Measurements from ENCODE around the gene PPIF.

Gene PPIF

GRCh38 chr10:79308969-79309665 lies 38.2 kb upstream of the PPIF start:
- Histone ChIP-seq H3K4ac (ENCODE audit: low read depth in 1 of 2, low read length in 2 of 2) (no peak overlapping the region), H4K8ac (ENCODE audit: low read length) (no peak overlapping the region), H3K79me1 (replicated peaks; ENCODE audit: low read length, poor library complexity, severe bottlenecking) (peaks cover 26% of the 10 kb centered on the region), H3K36me3 (ENCODE audit: control insufficient read depth in 1 of 2, insufficient read depth in 2 of 2, low read depth in 1 of 2, low read length in 2 of 2) (peaks cover 98 to 100% of the 10 kb centered on the region in 2 experiments), H2AFZ (ENCODE audit: low read depth, low read length) (no peak overlapping the region), H3K4me1 (ENCODE audit: control insufficient read depth, insufficient read depth, low read depth, low read length) (peaks cover 8% of the 10 kb centered on the region), H3K4me2 (ENCODE audit: low read length, poor library complexity, severe bottlenecking) (no peak overlapping the region), H2BK120ac (ENCODE audit: low read depth, low read length) (no peak overlapping the region), H3K9me3 (ENCODE audit: control insufficient read depth, low read length) (no peaks in the 10 kb centered on the region), H2BK15ac (ENCODE audit: low read depth, poor library complexity, severe bottlenecking) (no peak overlapping the region), H3K27me3 (ENCODE audit: control insufficient read depth in 1 of 2, insufficient read depth in 1 of 2, low read length in 2 of 2) (no peaks in the 10 kb centered on the region), H2BK5ac (ENCODE audit: low read depth, low read length, poor library complexity, severe bottlenecking) (no peak overlapping the region), H3K9ac (ENCODE audit: low read length) (no peak overlapping the region), H3K23ac (ENCODE audit: low read length in 2 of 2) (no peak overlapping the region), H2AK5ac (ENCODE audit: low read length, severe bottlenecking) (no peak overlapping the region), H3K18ac (ENCODE audit: low read depth in 1 of 2, low read length in 2 of 2) (no peak overlapping the region), H4K91ac (ENCODE audit: low read length) (no peak overlapping the region), H2BK12ac (ENCODE audit: low read length in 2 of 2) (no peak overlapping the region), H3K4me3 (ENCODE audit: insufficient read depth in 1 of 2, low read depth in 1 of 2, low read length in 2 of 2) (no peak overlapping the region), H3K14ac (ENCODE audit: low read length in 2 of 2) (no peak overlapping the region), H3K27ac (ENCODE audit: low read length, poor library complexity, severe bottlenecking) (no peak overlapping the region)
- no peak for DNase-seq
- WGBS, result 94% methylated on average over 14 of the region's 14 CpGs

GRCh38 chr10:79310200-79310865 lies 36.9 kb upstream of the PPIF start:
- no peak overlapping the region for H2BK5ac ChIP-seq (ENCODE audit: low read depth, low read length, poor library complexity, severe bottlenecking)
- 96% methylated on average over 24 of the region's 29 CpGs for WGBS
- H3K27ac ChIP-seq (ENCODE audit: low read length, poor library complexity, severe bottlenecking), result no peak overlapping the region
- no peak overlapping the region for H3K23ac ChIP-seq (ENCODE audit: low read length in 2 of 2)
- no peak overlapping the region for H3K4ac ChIP-seq (ENCODE audit: low read depth in 1 of 2, low read length in 2 of 2)
- H4K8ac ChIP-seq (ENCODE audit: low read length), result no peak overlapping the region
- H2BK15ac ChIP-seq (ENCODE audit: low read depth, poor library complexity, severe bottlenecking), result no peak overlapping the region
- H3K4me2 ChIP-seq (ENCODE audit: low read length, poor library complexity, severe bottlenecking), result no peak overlapping the region
- H2BK120ac ChIP-seq (ENCODE audit: low read depth, low read length), result no peak overlapping the region
- peaks cover 98% of the 10 kb centered on the region in 2 experiments for H3K36me3 ChIP-seq (ENCODE audit: control insufficient read depth in 1 of 2, insufficient read depth in 2 of 2, low read depth in 1 of 2, low read length in 2 of 2)
- peaks cover 21% of the 10 kb centered on the region for H3K79me1 ChIP-seq (replicated peaks; ENCODE audit: low read length, poor library complexity, severe bottlenecking)
- no peak overlapping the region for H3K9ac ChIP-seq (ENCODE audit: low read length)
- no peak overlapping the region for H3K14ac ChIP-seq (ENCODE audit: low read length in 2 of 2)
- no peak overlapping the region for H2AFZ ChIP-seq (ENCODE audit: low read depth, low read length)
- no peaks in the 10 kb centered on the region for H3K27me3 ChIP-seq (ENCODE audit: control insufficient read depth in 1 of 2, insufficient read depth in 1 of 2, low read length in 2 of 2)
- H3K4me3 ChIP-seq (ENCODE audit: insufficient read depth in 1 of 2, low read depth in 1 of 2, low read length in 2 of 2), result no peak overlapping the region
- no peak for DNase-seq
- peak overlapping the region; percentile 1 for H4K91ac ChIP-seq (ENCODE audit: low read length)
- H2AK5ac ChIP-seq (ENCODE audit: low read length, severe bottlenecking), result no peak overlapping the region
- H3K18ac ChIP-seq (ENCODE audit: low read depth in 1 of 2, low read length in 2 of 2), result no peak overlapping the region
- H3K4me1 ChIP-seq (ENCODE audit: control insufficient read depth, insufficient read depth, low read depth, low read length), result peaks cover 9% of the 10 kb centered on the region
- H3K9me3 ChIP-seq (ENCODE audit: control insufficient read depth, low read length), result no peaks in the 10 kb centered on the region
- H2BK12ac ChIP-seq (ENCODE audit: low read length in 2 of 2), result no peak overlapping the region

GRCh38 chr10:79310911-79311573 lies 36.2 kb upstream of the PPIF start:
- H4K8ac ChIP-seq (ENCODE audit: low read length), result no peak overlapping the region
- peak overlapping the region in 1 of 2 experiments; percentile 35 for H3K18ac ChIP-seq (ENCODE audit: low read depth in 1 of 2, low read length in 2 of 2)
- no peaks in the 10 kb centered on the region for H3K9me3 ChIP-seq (ENCODE audit: control insufficient read depth, low read length)
- H2BK5ac ChIP-seq (ENCODE audit: low read depth, low read length, poor library complexity, severe bottlenecking), result no peak overlapping the region
- no peak overlapping the region for H3K4me3 ChIP-seq (ENCODE audit: insufficient read depth in 1 of 2, low read depth in 1 of 2, low read length in 2 of 2)
- no peak overlapping the region for H3K27ac ChIP-seq (ENCODE audit: low read length, poor library complexity, severe bottlenecking)
- H3K23ac ChIP-seq (ENCODE audit: low read length in 2 of 2), result no peak overlapping the region
- no peak overlapping the region for H3K4me2 ChIP-seq (ENCODE audit: low read length, poor library complexity, severe bottlenecking)
- no peak overlapping the region for H2BK120ac ChIP-seq (ENCODE audit: low read depth, low read length)
- H2AK5ac ChIP-seq (ENCODE audit: low read length, severe bottlenecking), result no peak overlapping the region
- H3K4me1 ChIP-seq (ENCODE audit: control insufficient read depth, insufficient read depth, low read depth, low read length), result peaks cover 9% of the 10 kb centered on the region
- H3K36me3 ChIP-seq (ENCODE audit: control insufficient read depth in 1 of 2, insufficient read depth in 2 of 2, low read depth in 1 of 2, low read length in 2 of 2), result peaks cover 94 to 98% of the 10 kb centered on the region in 2 experiments
- no peak overlapping the region for H3K14ac ChIP-seq (ENCODE audit: low read length in 2 of 2)
- 90% methylated on average over 26 of the region's 26 CpGs for WGBS
- H3K4ac ChIP-seq (ENCODE audit: low read depth in 1 of 2, low read length in 2 of 2), result no peak overlapping the region
- no peak overlapping the region for H2AFZ ChIP-seq (ENCODE audit: low read depth, low read length)
- H3K79me1 ChIP-seq (replicated peaks; ENCODE audit: low read length, poor library complexity, severe bottlenecking), result peaks cover 20% of the 10 kb centered on the region
- H3K9ac ChIP-seq (ENCODE audit: low read length), result no peak overlapping the region
- no peak for DNase-seq
- no peak overlapping the region for H2BK15ac ChIP-seq (ENCODE audit: low read depth, poor library complexity, severe bottlenecking)
- H4K91ac ChIP-seq (ENCODE audit: low read length), result no peak overlapping the region
- H3K27me3 ChIP-seq (ENCODE audit: control insufficient read depth in 1 of 2, insufficient read depth in 1 of 2, low read length in 2 of 2), result no peaks in the 10 kb centered on the region
- H2BK12ac ChIP-seq (ENCODE audit: low read length in 2 of 2), result peak overlapping the region in 1 of 2 experiments; percentile 24
